ENCODE results near the gene SEC16A. TPM values are rescaled to one million over a fixed set of nuclear protein-coding genes. Genes with fewer than 3 reads are reported as not detected.
A peak's percentile ranks its signal among the peaks of the same experiment; 100 is the strongest.

SEC16A gene
- total RNA-seq, 1 donor from 2014 or later = 10.6 TPM

- DNase-seq = no peak
Measured at GRCh38 chr9:136517950-136518349, 35.1 kb upstream of the SEC16A start.

DNA sequence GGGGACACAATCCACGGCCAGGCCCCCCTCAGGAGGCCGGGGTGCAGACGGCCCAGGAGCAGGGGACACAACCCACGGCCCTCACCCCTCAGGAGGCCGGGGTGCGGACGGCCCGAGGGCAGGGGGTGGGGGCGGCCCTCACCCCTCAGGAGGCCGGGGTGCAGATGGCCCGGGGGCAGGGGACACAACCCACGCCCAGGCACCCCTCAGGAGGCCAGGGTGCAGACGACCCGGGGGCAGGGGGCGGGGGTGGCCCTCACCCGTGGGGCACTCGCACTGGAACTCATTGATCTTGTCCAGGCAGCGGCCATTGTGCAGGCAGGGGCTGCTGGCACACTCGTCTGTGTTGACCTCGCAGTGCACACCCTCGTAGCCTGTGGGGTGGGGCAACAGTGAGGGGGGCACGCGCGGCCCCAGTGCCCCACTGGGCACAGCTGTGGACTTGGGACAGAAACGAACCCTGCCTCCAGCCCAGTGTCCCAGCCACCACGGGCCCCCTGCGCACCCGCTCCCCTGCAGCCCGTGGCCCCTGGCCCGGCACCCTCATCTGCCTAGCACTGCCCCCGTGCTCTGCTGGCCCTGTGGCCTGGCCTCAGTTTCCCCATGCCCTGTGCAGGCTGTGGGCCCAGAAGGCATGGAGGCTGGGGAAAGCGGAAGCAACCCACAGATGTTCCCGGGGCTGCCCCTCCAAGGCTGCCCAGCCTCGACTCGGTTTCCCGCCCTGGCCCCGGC, 34.3 kb upstream of the SEC16A start:
- no peak for DNase-seq

DNA sequence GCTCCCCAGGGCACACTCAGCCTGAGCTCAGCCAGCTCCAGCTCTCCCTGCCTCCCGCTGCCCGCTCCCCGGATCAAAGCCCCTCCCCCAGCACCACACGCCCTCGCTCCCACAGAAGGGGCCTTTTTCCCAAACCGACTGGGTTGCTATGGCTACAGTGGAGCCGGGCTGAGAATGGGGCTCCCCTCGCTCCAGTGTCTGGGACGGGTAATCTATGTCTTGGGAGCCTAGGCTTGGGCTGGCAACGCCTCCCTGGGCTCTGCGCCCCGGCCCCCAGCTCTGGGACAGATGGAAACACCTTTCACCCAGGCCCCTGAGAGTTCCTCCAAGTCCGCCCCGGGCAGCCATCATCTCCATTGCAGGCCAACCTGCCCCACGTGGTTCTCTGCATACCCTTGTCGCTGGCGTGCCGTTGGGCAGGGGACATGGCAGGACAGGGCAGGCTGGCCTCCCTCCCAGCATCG, 33.4 kb upstream of the SEC16A start:
- DNase-seq = peak; percentile 25

- no peak for DNase-seq
Measured at GRCh38 chr9:136515276-136515675, 32.4 kb upstream of the SEC16A start.

DNA sequence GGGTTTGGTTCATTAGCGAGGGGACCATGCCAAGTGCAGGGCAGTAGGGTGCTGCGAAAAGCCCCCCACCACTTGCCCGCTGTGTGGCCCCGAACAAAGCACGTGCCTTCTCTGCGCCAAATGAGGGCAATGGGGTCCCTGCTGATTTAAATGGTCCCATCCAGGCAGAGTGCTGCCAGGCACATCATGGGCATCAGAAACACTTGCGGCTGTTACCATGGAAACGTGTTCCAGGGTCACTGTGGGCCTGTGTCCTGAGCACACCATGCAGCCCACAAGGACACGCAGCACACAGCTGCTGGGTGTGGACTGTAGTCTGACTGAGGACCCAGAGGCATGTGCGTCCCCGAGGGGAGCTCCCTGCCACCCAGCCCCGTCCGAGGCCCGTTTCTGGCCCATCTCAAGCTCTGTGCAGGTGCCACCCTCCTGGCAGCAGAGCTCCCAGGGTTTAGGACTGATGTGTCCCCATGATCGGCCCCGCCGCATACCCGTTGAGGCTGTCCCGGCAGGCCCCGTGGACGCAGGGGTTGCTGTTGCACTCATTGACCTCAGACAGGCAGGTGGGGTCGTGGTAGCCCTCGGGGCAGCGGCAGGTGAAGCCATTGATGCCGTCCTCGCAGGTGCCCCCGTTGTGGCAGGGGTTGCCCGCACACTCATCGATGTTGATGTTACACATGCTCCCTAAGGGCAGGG, 31.3 kb upstream of the SEC16A start:
- no peak for DNase-seq

GRCh38 chr9:136513191-136513590, 30.4 kb upstream of the SEC16A start:
- no peak for DNase-seq

DNA sequence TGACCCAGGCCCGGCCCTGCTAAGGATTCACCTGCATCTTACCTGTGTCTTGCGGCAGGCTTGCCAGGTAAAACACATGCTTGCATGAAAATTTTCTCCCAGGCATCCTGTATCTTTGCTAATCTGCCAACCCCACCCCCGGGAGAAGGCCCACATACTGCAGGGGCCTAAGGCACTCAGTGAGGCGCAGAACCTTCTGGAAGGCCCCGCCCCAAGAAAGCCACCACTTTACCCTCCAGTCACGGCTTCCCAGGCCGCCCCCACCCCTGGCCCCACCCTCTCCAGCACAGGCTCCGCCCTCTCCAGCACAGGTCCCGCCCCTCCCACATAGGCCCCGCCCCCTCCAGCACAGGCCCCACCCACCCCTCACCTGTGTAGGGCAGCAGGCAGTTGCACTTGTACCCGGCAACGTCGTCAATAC, 29.8 kb upstream of the SEC16A start:
- no peak for DNase-seq

- peak; percentile 36 for DNase-seq
Measured at GRCh38 chr9:136511670-136512592, 29.1 kb upstream of the SEC16A start.

DNA sequence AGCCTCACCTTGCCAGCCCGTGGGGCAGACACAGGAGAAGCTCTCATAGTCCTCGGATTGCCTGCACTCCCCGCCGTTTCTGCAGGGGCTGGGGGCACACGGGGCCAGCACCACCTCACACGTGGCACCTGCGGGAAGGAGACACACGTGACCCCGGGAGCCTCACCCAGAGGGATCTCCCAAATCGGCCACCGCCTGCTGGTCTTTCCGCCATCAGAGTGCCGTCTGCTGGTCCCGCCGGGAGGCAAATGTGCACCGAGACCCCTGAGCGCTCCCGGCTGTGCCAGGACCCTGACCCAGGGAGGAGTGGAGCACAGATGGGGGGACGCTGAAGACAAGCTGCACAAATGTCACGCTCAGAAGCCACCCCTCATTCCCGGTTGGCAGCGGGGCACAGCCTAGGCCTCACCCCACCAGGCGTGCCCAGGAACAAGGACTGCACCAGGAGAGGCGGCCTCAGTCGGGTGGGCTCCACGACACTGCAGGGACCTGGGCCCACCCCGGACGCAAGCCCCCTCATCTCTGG, 28.4 kb upstream of the SEC16A start:
- DNase-seq = no peak

DNA sequence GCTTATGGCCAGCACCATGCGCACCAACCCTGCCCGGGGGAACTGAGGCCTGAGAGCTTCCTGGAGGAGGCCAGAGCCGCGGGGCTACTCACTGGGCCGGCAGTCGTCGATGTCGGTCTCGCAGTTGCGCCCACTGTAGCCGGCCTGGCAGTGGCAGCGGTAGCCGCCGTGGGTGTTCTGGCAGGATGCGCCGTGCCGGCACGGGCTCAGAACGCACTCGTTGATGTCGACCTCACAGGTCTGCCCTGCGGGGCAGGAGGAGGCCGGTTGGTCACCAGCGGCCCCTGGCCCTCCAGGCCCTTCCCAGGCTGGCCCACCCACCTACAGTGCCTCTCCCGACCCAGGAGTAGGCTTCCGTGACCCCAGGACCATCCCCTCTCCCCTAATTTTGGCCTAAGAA, 27.7 kb upstream of the SEC16A start:
- no peak for DNase-seq

DNA sequence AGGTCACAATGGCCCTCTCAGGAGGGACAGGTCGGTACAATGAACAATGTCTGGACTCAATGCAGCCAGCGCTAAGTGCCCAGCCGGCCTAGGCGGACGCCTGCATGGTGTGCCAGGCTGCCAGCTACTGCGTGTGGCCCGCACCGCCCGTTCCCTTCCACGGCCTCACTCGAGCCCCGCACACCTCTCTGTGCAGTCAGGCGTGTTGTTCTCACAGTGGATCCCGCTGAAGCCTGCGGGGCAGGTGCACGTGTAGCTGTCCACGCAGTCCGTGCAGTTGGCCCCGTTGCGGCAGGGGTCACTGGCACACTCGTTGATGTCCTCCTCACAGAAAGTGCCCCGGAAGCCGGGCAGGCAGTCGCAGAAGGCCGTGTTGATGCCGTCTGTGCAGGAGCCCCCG, 26.7 kb upstream of the SEC16A start:
- no peak for DNase-seq

GRCh38 chr9:136508729-136509500, 26.1 kb upstream of the SEC16A start:
- no peak for DNase-seq

DNA sequence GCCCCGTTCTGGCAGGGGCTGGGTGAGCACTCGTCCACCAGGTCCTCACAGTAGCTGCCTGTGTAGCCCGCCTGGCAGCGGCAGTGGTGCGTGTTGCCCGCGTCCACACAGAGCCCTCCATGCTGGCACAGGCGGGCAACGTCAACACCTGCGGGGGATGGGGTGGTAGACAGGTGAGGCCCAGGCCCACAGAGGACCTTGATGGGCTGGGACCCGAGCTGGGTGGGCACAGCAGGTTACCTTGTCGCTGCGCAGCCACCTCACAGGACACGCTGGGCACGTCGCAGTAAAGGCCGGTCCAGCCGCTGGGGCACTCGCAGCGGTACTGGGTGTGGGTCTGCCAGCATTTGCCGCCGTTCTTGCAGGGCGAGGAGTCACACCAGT, 25.1 kb upstream of the SEC16A start:
- DNase-seq = no peak

GRCh38 chr9:136507221-136507991, 24.6 kb upstream of the SEC16A start:
- no peak for DNase-seq

DNA sequence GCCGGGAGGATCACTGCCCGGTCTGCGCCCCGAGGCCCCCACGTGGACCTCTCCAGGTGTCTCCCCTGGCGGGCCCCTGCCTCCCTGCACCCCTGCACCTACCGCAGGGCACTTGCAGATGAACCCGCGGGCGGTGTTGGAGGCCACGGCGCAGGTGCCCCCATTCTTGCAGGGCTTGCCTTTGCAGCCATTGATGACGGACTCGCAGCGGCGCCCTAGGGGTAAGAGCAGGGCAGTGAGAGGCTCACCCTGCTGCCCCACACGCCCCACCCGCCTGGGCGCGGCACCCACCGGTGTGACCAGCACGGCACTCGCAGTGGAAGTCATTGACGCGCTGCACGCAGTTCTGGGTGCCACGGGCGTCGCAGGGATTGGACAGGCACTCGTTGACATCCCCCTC, 23.6 kb upstream of the SEC16A start:
- no peak for DNase-seq

DNA sequence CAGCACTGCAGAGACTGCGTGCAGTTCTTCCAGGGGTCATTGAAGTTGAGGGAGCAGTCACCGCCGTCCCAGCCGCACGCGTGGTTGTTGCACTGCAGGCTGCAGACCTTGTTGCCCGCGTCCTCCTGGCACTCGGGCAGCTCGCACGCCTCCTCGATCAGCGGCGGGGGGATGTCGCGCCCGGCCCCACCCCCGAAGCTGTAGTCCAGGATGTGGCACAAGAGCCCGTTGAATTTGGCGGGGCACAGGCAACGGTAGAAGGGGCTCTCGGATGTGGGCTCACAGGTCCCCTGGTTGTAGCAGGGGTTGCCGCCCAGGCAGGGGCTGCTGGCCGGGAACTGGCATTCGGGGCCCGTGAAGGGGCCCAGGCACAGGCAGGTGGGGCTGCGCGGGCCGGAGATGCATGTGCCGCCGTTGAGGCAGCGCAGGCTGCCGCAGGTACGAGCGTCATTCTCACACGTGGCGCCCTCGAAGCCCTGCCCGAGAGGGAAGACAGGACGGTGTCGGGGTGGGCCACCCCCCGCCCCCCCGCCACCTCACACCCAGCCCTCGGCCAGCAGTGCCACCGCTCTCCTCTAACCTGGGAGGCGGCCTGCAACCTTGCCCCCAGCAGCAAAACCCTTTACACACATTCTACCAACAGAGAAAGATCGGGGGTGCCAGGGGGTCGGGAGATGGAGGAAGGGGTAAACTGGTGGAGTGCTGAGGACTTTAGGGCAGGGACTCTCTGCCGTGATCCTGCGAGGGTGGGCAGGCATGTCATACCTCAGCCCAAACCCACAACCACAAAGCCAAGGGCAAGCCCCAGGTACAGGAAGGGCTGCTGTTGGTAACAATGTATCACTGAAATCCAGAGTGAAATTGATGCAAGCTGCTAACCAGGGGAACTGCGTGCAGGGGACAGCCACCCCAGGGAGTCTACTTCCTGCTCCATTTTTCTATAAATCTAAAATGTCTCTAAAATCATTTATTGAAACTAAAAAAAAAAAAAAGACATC, 22.9 kb upstream of the SEC16A start:
- DNase-seq = no peak

GRCh38 chr9:136504512-136505348, 21.9 kb upstream of the SEC16A start:
- no peak for DNase-seq

DNA sequence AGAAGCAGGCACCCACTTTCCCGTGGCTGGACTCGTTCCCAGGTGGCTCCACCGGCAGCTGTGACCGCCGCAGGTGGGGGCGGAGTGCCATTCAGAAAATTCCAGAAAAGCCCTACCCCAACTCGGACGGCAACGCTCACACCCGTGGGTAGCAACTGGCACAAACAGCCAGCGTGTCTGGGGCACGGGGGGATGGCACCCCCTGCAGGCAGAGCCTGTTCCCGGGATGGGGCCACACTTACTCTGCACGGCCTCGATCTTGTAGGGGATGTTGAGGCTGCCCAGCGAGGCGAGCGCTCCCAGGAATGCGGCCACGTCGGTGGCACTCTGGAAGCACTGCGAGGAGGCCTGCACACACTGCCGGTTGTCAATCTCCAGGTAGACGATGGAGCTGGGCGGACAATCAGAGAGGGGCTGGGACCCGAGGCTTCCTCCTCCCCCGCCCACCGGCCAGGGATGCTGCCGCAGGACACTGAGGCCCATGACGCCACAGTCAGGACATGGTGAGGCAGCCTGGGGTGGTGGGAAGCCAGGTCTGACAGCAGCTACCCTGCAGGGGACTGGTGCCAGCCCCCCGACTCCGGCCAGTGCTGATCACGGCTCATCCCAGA, 20.2 kb upstream of the SEC16A start:
- DNase-seq = no peak
